Measurements from ENCODE around the gene CDC73. TPM values are rescaled to one million over a fixed set of nuclear protein-coding genes. Genes with fewer than 3 reads are reported as not detected.
"Not testable (repeated sequence)": the region's sequence is repeated elsewhere in the genome, so short reads cannot be mapped to it uniquely, and the experiment has no call there.

CDC73 gene
- total RNA-seq, 1 donor from 2014 or later = 56.0 TPM

DNA sequence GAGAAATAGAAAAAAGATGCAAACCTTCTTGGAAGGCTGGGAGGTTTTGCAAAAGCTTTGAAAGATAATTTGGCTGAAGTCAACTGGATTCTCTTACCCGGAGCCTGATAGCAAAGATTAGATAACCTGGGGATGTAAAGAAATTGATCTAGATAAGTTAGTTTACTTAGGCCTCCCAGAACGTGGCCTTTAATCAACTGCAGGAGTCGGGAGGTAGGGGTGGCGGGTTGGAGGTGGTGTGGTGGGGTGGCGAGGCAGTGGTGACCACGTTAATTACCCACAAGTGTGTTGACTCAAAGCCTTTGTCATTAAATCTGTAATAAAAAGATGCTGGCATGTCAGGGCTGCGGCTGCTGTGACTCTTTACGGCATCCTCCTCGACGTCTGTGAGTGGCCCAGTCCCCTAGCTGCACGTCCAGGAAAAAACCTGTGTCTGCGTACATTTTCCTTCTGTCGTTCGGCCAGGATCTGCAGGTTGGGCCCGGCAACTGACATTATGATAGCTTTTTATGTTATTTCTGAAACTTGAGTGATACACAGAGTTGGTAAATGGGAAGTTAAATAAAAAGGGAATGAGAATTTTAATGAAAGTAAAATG, 115.6 kb downstream of the CDC73 start:
- intact Hi-C loops (cut with micrococcal nuclease) = no loop called here
- peaks cover 20% of the 10 kb centered on the region for H3K9me3 Mint-ChIP-seq
- peaks cover 59% of the 10 kb centered on the region for H3K36me3 Mint-ChIP-seq (ENCODE audit: low read depth)
- no peak overlapping the region for H3K4me3 Mint-ChIP-seq
- no peak for DNase-seq
- no peak overlapping the region for H3K27ac Mint-ChIP-seq
- H3K4me1 Mint-ChIP-seq = peaks cover 20% of the 10 kb centered on the region
- no peaks in the 10 kb centered on the region for H3K27me3 Mint-ChIP-seq

DNA sequence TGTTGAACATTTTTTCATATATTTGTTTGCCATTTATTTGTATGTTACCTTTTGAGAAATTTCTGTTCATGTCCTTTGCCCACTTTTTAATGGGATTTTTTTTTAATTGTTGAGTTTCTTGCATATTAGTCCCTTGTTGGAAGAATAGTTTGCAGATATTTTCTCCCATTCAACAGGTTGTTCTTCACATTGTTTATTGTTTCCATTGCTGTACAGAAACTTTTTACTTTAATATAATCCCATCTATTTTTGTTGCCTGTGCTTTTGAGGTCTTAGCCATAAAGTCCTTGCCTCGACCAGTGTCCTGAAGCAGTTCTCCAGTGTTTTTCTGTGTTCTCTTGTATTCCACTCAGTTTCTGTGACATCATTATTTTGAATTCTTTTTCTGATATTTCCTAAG, 118.8 kb downstream of the CDC73 start:
- H3K27me3 Mint-ChIP-seq = no peaks in the 10 kb centered on the region
- no peak for DNase-seq
- peaks cover 67% of the 10 kb centered on the region for H3K36me3 Mint-ChIP-seq (ENCODE audit: low read depth)
- H3K9me3 Mint-ChIP-seq = peaks cover 23% of the 10 kb centered on the region
- H3K4me1 Mint-ChIP-seq = peaks cover 23% of the 10 kb centered on the region
- peak overlapping the region; percentile 12 for H3K27ac Mint-ChIP-seq
- H3K4me3 Mint-ChIP-seq = peak overlapping the region; percentile 2
- intact Hi-C loops (cut with micrococcal nuclease) = no loop called here

- intact Hi-C loops (cut with micrococcal nuclease) = no loop called here
- Mint-ChIP-seq H3K27me3 (no peaks in the 10 kb centered on the region), H3K4me3 (peak overlapping the region; percentile 2), H3K36me3 (ENCODE audit: low read depth) (peaks cover 69% of the 10 kb centered on the region), H3K4me1 (peaks cover 23% of the 10 kb centered on the region), H3K27ac (peak overlapping the region; percentile 12), H3K9me3 (peaks cover 23% of the 10 kb centered on the region)
- peak; percentile 72 for DNase-seq
These were observed 119.4 kb downstream of the CDC73 start for GRCh38 chr1:193241132-193241827.

DNA sequence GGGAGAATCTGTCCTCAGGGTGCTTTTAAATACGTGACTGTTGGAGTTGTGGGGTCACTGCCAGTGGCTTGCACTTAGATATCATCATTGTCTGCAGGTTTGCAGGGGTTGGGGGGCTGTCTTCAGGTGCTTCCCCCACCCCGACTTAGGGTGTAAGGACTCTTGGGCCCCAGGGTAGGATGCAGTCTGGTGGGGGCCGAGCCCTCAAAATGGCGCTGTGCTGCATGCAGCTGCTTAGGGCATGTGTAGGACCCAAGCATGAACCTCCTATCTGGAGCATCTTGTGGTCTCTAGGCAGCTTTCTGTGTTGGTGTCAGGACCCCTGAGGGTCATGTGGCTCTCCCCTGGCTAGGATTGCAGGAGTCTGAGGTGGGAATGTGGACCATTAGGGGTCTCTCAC, 120.2 kb downstream of the CDC73 start:
- intact Hi-C loops (cut with micrococcal nuclease) = no loop called here
- Mint-ChIP-seq H3K27me3 (no peaks in the 10 kb centered on the region), H3K36me3 (ENCODE audit: low read depth) (peaks cover 70% of the 10 kb centered on the region), H3K4me3 (no peak overlapping the region), H3K9me3 (peaks cover 23% of the 10 kb centered on the region), H3K27ac (no peak overlapping the region), H3K4me1 (peaks cover 23% of the 10 kb centered on the region)
- DNase-seq = no peak

GRCh38 chr1:193249187-193249586, 127.4 kb downstream of the CDC73 start:
- H3K9me3 Mint-ChIP-seq = peaks cover 11% of the 10 kb centered on the region
- H3K27ac Mint-ChIP-seq = no peak overlapping the region
- H3K36me3 Mint-ChIP-seq (ENCODE audit: low read depth) = peaks cover 49% of the 10 kb centered on the region
- no peak overlapping the region for H3K4me3 Mint-ChIP-seq
- intact Hi-C loops (cut with micrococcal nuclease) = no loop called here
- no peaks in the 10 kb centered on the region for H3K27me3 Mint-ChIP-seq
- peaks cover 2% of the 10 kb centered on the region for H3K4me1 Mint-ChIP-seq
- no peak for DNase-seq

DNA sequence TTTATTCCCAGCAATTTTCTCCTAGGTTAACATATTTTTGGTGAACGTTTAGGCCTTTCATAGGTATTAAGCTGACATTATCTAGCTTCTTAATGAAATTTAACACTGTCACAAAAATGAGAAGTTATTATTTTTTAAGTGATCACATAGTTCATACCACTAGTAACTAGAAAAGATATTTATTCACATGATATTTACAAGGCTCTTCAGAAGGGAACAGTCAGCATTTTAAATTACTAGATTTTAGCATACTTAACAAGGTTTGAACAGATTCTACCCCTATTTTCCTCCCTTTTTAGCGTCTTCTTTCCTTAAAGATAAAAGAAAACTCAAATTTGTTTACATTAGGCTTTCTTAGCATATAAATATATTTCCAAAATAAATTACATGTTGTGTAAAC, 130.1 kb downstream of the CDC73 start:
- peaks cover 33% of the 10 kb centered on the region for H3K36me3 Mint-ChIP-seq (ENCODE audit: low read depth)
- intact Hi-C loops (cut with micrococcal nuclease) = no loop called here
- peaks cover 8% of the 10 kb centered on the region for H3K9me3 Mint-ChIP-seq
- H3K4me1 Mint-ChIP-seq = no peaks in the 10 kb centered on the region
- no peaks in the 10 kb centered on the region for H3K27me3 Mint-ChIP-seq
- H3K4me3 Mint-ChIP-seq = no peak overlapping the region
- DNase-seq = no peak
- no peak overlapping the region for H3K27ac Mint-ChIP-seq

DNA sequence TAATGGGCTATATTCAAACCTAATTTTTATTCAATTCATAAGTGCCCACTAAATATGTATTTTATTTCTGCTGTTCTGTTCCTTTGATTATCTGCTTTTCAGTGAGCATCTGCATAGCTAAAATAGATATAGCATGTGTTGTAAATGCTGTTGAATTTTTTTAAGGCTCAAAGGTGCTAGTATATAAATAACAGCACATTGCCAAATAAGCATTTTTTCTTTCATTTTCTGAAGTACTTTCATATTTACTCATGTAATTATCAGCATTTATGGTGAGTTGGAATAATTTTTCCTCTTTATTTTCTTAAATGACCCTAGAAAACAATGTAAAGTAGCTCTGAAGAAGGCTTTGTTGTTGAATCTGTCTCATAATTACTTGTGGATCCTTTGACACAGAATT, 134.2 kb downstream of the CDC73 start:
- no peaks in the 10 kb centered on the region for H3K9me3 Mint-ChIP-seq
- DNase-seq = no peak
- peaks cover 20% of the 10 kb centered on the region for H3K36me3 Mint-ChIP-seq (ENCODE audit: low read depth)
- peaks cover 6% of the 10 kb centered on the region for H3K4me1 Mint-ChIP-seq
- no peaks in the 10 kb centered on the region for H3K27me3 Mint-ChIP-seq
- H3K27ac Mint-ChIP-seq = no peak overlapping the region
- no peak overlapping the region for H3K4me3 Mint-ChIP-seq
- intact Hi-C loops (cut with micrococcal nuclease) = no loop called here

DNA sequence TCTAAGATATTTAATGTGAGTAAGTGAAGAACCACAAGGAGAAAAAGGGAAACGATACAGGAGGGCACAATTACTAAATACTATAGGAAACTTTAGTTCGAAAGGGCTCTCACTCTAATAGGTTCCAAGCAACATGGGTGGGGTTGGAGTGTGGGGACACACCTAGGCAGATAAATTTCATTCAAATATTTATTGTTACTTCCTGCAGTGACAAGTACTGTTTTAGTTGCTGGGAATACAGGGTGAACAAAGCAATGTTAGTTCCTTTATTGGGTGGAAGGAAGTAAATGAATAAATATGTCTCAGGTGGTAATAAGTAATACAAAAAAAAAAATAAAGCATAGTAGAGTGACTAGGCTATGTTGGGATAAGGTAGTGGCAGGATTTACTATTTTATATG, 137.8 kb downstream of the CDC73 start:
- DNase-seq = no peak
- H3K4me1 Mint-ChIP-seq = peaks cover 6% of the 10 kb centered on the region
- H3K36me3 Mint-ChIP-seq (ENCODE audit: low read depth) = peaks cover 30% of the 10 kb centered on the region
- H3K4me3 Mint-ChIP-seq = no peak overlapping the region
- no peak overlapping the region for H3K27ac Mint-ChIP-seq
- intact Hi-C loops (cut with micrococcal nuclease) = no loop called here
- H3K27me3 Mint-ChIP-seq = no peaks in the 10 kb centered on the region
- no peaks in the 10 kb centered on the region for H3K9me3 Mint-ChIP-seq

GRCh38 chr1:193260056-193260745, 138.4 kb downstream of the CDC73 start:
- Mint-ChIP-seq H3K27me3 (no peaks in the 10 kb centered on the region), H3K27ac (no peak overlapping the region), H3K9me3 (no peaks in the 10 kb centered on the region), H3K36me3 (ENCODE audit: low read depth) (peaks cover 26% of the 10 kb centered on the region), H3K4me1 (peaks cover 6% of the 10 kb centered on the region), H3K4me3 (no peak overlapping the region)
- intact Hi-C loops (cut with micrococcal nuclease) = no loop called here
- no peak for DNase-seq

GRCh38 chr1:193260896-193261295, 139.1 kb downstream of the CDC73 start:
- no peak overlapping the region for H3K4me3 Mint-ChIP-seq
- no peak overlapping the region for H3K27ac Mint-ChIP-seq
- peaks cover 6% of the 10 kb centered on the region for H3K4me1 Mint-ChIP-seq
- no peak for DNase-seq
- H3K36me3 Mint-ChIP-seq (ENCODE audit: low read depth) = peaks cover 31% of the 10 kb centered on the region
- intact Hi-C loops (cut with micrococcal nuclease) = no loop called here
- H3K27me3 Mint-ChIP-seq = no peaks in the 10 kb centered on the region
- H3K9me3 Mint-ChIP-seq = peaks cover 4% of the 10 kb centered on the region

DNA sequence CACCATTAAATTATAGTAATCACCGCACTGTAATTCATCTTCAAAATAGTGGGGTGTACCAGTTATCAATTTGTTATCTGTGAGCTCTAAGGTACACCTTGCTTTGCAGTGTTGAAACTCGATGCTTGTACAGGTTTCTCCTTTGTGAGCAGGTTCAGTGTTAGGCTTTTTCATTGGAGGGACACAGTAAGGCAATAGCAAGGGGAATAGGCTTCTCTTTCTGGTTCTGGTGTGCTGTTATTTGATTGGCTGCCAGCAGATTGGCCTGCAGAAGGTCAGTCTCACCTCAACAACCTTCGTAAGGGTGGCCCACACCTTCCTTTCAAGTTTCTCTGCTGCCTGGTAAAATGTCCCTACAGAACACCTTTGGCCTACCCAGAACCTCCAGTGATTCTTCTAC, 140.8 kb downstream of the CDC73 start:
- Mint-ChIP-seq H3K4me3 (no peak overlapping the region), H3K4me1 (peaks cover 4% of the 10 kb centered on the region), H3K36me3 (ENCODE audit: low read depth) (peaks cover 27% of the 10 kb centered on the region), H3K27ac (no peak overlapping the region), H3K27me3 (no peaks in the 10 kb centered on the region), H3K9me3 (peaks cover 6% of the 10 kb centered on the region)
- DNase-seq = no peak
- intact Hi-C loops (cut with micrococcal nuclease) = no loop called here

- intact Hi-C loops (cut with micrococcal nuclease) = no loop called here
- no peak overlapping the region for H3K4me3 Mint-ChIP-seq
- H3K4me1 Mint-ChIP-seq = no peaks in the 10 kb centered on the region
- H3K36me3 Mint-ChIP-seq (ENCODE audit: low read depth) = peaks cover 22% of the 10 kb centered on the region
- no peaks in the 10 kb centered on the region for H3K27me3 Mint-ChIP-seq
- no peak overlapping the region for H3K27ac Mint-ChIP-seq
- DNase-seq = no peak
- peaks cover 6% of the 10 kb centered on the region for H3K9me3 Mint-ChIP-seq
These were observed 142.7 kb downstream of the CDC73 start for GRCh38 chr1:193264313-193265065.

DNA sequence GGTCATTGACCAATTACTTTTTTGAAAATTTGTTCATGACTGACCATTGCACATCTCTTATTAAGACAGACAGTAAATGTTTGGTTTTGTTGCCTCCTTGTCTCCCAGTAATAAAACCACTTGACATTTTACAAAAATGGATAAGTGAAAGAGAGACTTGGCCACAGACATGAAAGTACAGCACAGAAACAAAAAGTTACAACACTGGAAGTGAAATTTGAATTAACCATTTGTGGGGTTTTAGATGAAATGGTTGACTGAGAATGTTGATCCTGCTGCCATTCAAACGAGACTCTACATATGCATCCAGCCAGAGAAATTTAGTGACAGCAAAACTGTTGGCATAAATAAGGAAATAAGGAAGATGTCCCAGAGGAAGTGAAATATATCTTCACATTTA, 143.9 kb downstream of the CDC73 start:
- H3K4me1 Mint-ChIP-seq = no peaks in the 10 kb centered on the region

GRCh38 chr1:193266794-193267193, 145.0 kb downstream of the CDC73 start:
- H3K27ac Mint-ChIP-seq; H3K27me3 Mint-ChIP-seq; H3K4me3 Mint-ChIP-seq; DNase-seq; H3K4me1 Mint-ChIP-seq; intact Hi-C loops (cut with micrococcal nuclease): not testable (repeated sequence)
- Mint-ChIP-seq H3K9me3 (peaks cover 14% of the 10 kb centered on the region), H3K36me3 (ENCODE audit: low read depth) (peaks cover 22% of the 10 kb centered on the region)

More for the DNA sequence above, 143.9 kb downstream of the CDC73 start:
- Mint-ChIP-seq H3K27ac (no peak overlapping the region), H3K4me3 (no peak overlapping the region), H3K36me3 (ENCODE audit: low read depth) (peaks cover 22% of the 10 kb centered on the region), H3K9me3 (peaks cover 6% of the 10 kb centered on the region), H3K27me3 (no peaks in the 10 kb centered on the region)
- DNase-seq = no peak
- intact Hi-C loops (cut with micrococcal nuclease) = no loop called here

Data from activated CD4-positive, alpha-beta T cell treated with anti-CD3 and anti-CD28 coated beads, Interleukin-2, amount 10 ng/mL, durations not matched to agents 24 days and 14 days (primary cell).